Measurements from ENCODE around the gene QRICH2. TPM values are rescaled to one million over a fixed set of nuclear protein-coding genes. Genes with fewer than 3 reads are reported as not detected.

QRICH2 gene
- total RNA-seq, 1 donor from 2014 or later, result 1.7 TPM

DNA sequence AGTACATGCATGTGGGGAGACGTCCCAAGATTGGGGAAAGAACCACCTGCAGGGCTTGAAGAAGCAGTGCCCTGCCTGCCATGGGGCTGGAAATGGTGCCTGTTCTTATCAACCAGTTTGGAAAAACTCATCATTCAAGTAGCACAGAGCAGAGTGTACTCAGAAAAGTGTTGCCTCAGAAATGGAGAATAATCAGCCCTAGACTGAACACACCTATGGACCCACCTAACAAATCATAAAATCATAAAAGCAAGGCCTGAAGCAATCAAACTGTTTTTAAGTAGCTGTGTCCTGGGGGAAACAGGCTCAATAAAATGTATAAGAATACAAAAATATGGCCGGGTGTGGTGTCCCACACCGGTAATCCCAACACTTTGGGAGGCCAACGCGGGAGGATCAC lies 11.2 kb downstream of the QRICH2 start:
- H3K27ac Mint-ChIP-seq, result no peak overlapping the region

DNA sequence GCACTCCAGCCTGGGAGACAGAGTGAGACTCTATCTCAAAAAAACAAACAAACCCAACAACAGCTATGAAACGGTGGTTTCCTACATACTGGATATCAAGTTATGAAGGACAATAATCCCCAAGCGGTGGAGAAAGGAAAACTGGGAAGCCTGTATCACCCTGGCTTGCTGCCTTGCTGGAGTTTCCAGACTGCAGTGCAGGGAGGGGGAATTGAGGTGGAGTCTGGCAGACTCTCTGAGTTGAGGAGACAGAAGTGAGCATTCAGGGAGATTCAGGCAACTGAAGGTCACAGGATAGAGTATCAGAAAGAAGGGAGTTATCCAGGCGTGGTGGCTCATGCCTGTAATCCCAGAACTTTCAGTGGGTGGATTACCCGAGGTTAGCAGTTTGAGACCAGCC lies 11.9 kb downstream of the QRICH2 start:
- Mint-ChIP-seq H3K4me3 (no peak overlapping the region), H3K27me3 (ENCODE audit: insufficient read depth, low read depth) (no peaks in the 10 kb centered on the region), H3K4me1 (peaks cover 3% of the 10 kb centered on the region), H3K9me3 (no peaks in the 10 kb centered on the region), H3K36me3 (peaks cover 16% of the 10 kb centered on the region), H3K27ac (no peak overlapping the region)
- no peaks in the 10 kb centered on the region for H3K36me3 ChIP-seq
- no peak overlapping the region for H3K4me3 ChIP-seq
- no peaks in the 10 kb centered on the region for H4K20me1 ChIP-seq (ENCODE audit: low read depth)
- DNase-seq (ENCODE audit: low spot score), result no peak
- no peaks in the 10 kb centered on the region for H3K79me2 ChIP-seq (ENCODE audit: low read depth)
- H2AFZ ChIP-seq (replicated peaks), result no peak overlapping the region
- no peaks in the 10 kb centered on the region for H3K27me3 ChIP-seq
- TF ChIP-seq, protein P1, sequence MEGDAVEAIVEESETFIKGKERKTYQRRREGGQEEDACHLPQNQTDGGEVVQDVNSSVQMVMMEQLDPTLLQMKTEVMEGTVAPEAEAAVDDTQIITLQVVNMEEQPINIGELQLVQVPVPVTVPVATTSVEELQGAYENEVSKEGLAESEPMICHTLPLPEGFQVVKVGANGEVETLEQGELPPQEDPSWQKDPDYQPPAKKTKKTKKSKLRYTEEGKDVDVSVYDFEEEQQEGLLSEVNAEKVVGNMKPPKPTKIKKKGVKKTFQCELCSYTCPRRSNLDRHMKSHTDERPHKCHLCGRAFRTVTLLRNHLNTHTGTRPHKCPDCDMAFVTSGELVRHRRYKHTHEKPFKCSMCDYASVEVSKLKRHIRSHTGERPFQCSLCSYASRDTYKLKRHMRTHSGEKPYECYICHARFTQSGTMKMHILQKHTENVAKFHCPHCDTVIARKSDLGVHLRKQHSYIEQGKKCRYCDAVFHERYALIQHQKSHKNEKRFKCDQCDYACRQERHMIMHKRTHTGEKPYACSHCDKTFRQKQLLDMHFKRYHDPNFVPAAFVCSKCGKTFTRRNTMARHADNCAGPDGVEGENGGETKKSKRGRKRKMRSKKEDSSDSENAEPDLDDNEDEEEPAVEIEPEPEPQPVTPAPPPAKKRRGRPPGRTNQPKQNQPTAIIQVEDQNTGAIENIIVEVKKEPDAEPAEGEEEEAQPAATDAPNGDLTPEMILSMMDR (IDR thresholded peaks at IDR 0.05), result no peak
- no peak for TF ChIP-seq EZH2phosphoT487 (IDR thresholded peaks at IDR 0.05)
- no peak for TF ChIP-seq EZH2 (IDR thresholded peaks at IDR 0.05)
- no peaks in the 10 kb centered on the region for H3K9me3 ChIP-seq (ENCODE audit: low read depth)
- H3F3A ChIP-seq (ENCODE audit: low read depth), result no peaks in the 10 kb centered on the region
- H3K9ac ChIP-seq, result no peak overlapping the region
- no peak overlapping the region for H3K27ac ChIP-seq
- H3K4me2 ChIP-seq, result no peak overlapping the region
- H3K4me1 ChIP-seq, result no peaks in the 10 kb centered on the region

More for the DNA sequence above, 11.2 kb downstream of the QRICH2 start:
- Histone ChIP-seq H3K27me3 (no peaks in the 10 kb centered on the region), H3K9ac (no peak overlapping the region), H3K9me3 (ENCODE audit: low read depth) (no peaks in the 10 kb centered on the region), H3K4me3 (no peak overlapping the region), H3K36me3 (no peaks in the 10 kb centered on the region), H3K4me2 (no peak overlapping the region), H3K4me1 (no peaks in the 10 kb centered on the region), H2AFZ (replicated peaks) (no peak overlapping the region), H3F3A (ENCODE audit: low read depth) (no peaks in the 10 kb centered on the region), H4K20me1 (ENCODE audit: low read depth) (no peaks in the 10 kb centered on the region), H3K79me2 (ENCODE audit: low read depth) (no peaks in the 10 kb centered on the region), H3K27ac (no peak overlapping the region)
- H3K4me3 Mint-ChIP-seq, result no peak overlapping the region
- H3K4me1 Mint-ChIP-seq, result peaks cover 3% of the 10 kb centered on the region
- DNase-seq (ENCODE audit: low spot score), result no peak
- no peak for TF ChIP-seq EZH2 (IDR thresholded peaks at IDR 0.05)
- H3K27me3 Mint-ChIP-seq (ENCODE audit: insufficient read depth, low read depth), result no peaks in the 10 kb centered on the region
- peaks cover 13% of the 10 kb centered on the region for H3K36me3 Mint-ChIP-seq
- H3K9me3 Mint-ChIP-seq, result no peaks in the 10 kb centered on the region

DNA sequence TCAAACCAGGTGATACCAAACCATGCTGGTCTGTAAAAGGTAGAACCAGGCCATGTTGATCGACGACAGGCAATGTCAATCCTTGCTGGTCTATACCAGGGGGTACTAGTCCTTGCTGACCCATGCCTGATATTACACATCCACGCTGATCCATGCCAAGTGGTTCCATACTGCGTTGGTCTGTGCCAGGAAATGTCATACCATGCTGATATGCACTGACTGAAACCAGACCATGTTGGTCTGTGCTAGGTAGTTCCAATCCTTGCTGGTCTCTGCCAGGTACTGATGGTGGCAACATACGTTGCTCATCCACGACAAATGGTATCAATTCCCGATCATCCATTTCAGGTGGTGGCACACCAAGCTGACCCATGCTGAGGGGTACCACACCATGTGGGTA lies 15.0 kb downstream of the QRICH2 start:
- Histone ChIP-seq H3K79me2 (ENCODE audit: low read depth) (no peaks in the 10 kb centered on the region), H4K20me1 (ENCODE audit: low read depth) (no peaks in the 10 kb centered on the region), H3F3A (ENCODE audit: low read depth) (no peaks in the 10 kb centered on the region), H3K9ac (no peak overlapping the region), H3K36me3 (no peaks in the 10 kb centered on the region), H3K27ac (no peak overlapping the region), H3K9me3 (ENCODE audit: low read depth) (no peaks in the 10 kb centered on the region), H3K4me1 (no peaks in the 10 kb centered on the region), H3K27me3 (no peaks in the 10 kb centered on the region), H3K4me2 (no peak overlapping the region), H2AFZ (replicated peaks) (no peak overlapping the region), H3K4me3 (no peak overlapping the region)
- H3K36me3 Mint-ChIP-seq, result peaks cover 23% of the 10 kb centered on the region
- H3K27me3 Mint-ChIP-seq (ENCODE audit: insufficient read depth, low read depth), result no peaks in the 10 kb centered on the region
- DNase-seq (ENCODE audit: low spot score), result no peak
- H3K9me3 Mint-ChIP-seq, result no peaks in the 10 kb centered on the region
- H3K27ac Mint-ChIP-seq, result no peak overlapping the region
- no peak for TF ChIP-seq EZH2 (IDR thresholded peaks at IDR 0.05)
- TF ChIP-seq EZH2phosphoT487 (IDR thresholded peaks at IDR 0.05), result no peak
- TF ChIP-seq, protein P1 (IDR thresholded peaks at IDR 0.05), result no peak
- no peak overlapping the region for H3K4me3 Mint-ChIP-seq
- no peaks in the 10 kb centered on the region for H3K4me1 Mint-ChIP-seq

DNA sequence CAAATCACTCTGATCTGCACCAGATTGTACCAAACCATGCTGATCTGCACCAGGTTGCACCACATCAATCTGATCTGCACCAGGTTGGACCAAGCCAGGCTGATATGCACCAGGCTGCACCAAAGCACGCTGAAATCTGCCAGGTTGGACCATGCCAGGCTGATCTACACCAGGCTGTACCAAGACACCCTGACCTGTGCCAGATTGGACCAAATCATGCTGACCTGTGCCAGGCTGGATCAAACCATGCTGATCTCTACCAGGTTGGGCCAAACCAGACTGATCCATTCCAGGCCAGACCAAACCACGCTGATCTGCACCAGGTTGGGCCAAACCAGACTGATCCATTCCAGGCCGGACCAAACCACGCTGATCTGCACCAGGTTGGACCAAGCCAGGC lies 15.5 kb downstream of the QRICH2 start:
- no peaks in the 10 kb centered on the region for H3K36me3 ChIP-seq

More for the DNA sequence above, 15.5 kb downstream of the QRICH2 start:
- no peak overlapping the region for H3K9ac ChIP-seq
- H3K4me2 ChIP-seq, result no peak overlapping the region
- no peaks in the 10 kb centered on the region for H3K79me2 ChIP-seq (ENCODE audit: low read depth)
- no peak overlapping the region for H3K27ac ChIP-seq
- H3K9me3 ChIP-seq (ENCODE audit: low read depth), result no peaks in the 10 kb centered on the region
- Mint-ChIP-seq H3K9me3 (no peaks in the 10 kb centered on the region), H3K4me3 (no peak overlapping the region), H3K4me1 (no peaks in the 10 kb centered on the region), H3K27ac (no peak overlapping the region), H3K36me3 (peaks cover 23% of the 10 kb centered on the region), H3K27me3 (ENCODE audit: insufficient read depth, low read depth) (no peaks in the 10 kb centered on the region)
- H3F3A ChIP-seq (ENCODE audit: low read depth), result no peaks in the 10 kb centered on the region
- H3K4me3 ChIP-seq, result no peak overlapping the region
- H3K4me1 ChIP-seq, result no peaks in the 10 kb centered on the region
- no peak overlapping the region for H2AFZ ChIP-seq (replicated peaks)
- H3K27me3 ChIP-seq, result no peaks in the 10 kb centered on the region
- TF ChIP-seq EZH2phosphoT487 (IDR thresholded peaks at IDR 0.05) (no peak), EZH2 (IDR thresholded peaks at IDR 0.05) (no peak)
- TF ChIP-seq, protein P1 (IDR thresholded peaks at IDR 0.05), result no peak
- no peaks in the 10 kb centered on the region for H4K20me1 ChIP-seq (ENCODE audit: low read depth)
- DNase-seq (ENCODE audit: low spot score), result no peak
